CD4-positive, alpha-beta T cell treated with Interferon alpha-2 for 1 hour (primary cell): ENCODE data around the gene SPPL3.

Experiments
- DNase-seq, 2 donors: peaks; one replicate each; pipeline ENCODE4 v3.0.0-alpha.2; 2020 to 2022

SPPL3 gene

GRCh38 chr12:120771097-120771496 is 133.1 kb downstream of the SPPL3 start:
- no peak for DNase-seq

GRCh38 chr12:120767071-120768024 is 136.8 kb downstream of the SPPL3 start:
- no peak for DNase-seq

DNA sequence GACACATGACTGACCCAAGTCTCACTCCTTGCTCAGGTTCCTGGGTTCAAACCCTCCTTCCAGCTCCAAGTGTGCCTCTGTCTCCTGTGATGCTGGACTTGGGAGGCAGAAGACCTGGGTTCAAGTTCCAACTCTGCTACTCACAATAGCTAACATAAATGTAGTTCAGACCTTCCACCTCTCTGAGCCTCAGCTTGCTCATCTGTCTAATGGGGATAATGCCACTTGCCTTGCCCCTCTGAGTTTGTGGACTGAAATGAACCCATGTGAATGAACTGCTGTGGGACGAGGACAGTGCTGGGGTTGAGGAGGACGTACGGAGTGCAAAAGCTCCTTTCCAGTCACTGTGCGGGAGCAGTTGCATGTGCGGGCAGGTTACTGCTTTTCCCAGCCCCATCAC is 137.6 kb downstream of the SPPL3 start:
- no peak for DNase-seq

DNA sequence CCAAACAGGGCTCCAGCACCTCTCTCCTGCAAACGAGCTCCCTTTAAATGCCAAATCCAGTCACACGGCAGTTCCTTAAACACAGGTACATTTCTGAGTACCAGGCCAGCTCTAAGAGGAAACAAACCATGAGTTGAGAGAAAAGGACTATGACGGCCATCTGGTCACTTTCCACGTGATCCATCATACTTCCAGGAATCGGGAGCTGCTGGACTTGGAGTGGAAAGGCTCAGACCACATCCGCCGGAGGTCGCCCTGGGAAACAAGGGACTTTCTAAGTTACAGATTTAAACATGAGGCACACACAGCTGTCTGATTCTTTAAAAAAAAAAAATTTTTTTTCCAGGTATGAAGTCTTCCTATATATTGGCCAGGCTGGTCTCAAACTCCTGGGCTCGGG is 139.3 kb downstream of the SPPL3 start:
- DNase-seq, result no peak

GRCh38 chr12:120763250-120763649 is 140.9 kb downstream of the SPPL3 start:
- no peak for DNase-seq

GRCh38 chr12:120762086-120762485 is 142.1 kb downstream of the SPPL3 start:
- no peak for DNase-seq

DNA sequence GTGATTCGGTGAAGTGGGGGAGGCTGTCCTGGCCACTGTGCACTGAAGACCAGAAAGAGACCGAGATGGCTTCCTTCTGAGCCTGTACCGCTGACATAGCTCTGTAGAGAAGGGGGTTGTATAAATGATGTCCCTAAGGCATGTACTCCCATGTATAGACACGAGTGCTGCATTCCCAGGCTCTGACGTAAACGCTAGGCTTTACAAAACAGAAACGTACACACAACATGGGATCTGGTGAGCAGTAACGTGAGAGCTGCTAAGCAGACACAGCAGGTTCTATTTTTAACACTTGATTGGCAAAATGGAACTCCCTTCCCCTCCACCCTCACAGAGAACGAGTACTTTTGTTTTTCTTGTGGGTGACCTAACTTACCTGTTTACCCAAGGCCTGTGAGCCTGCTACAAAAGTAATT is 142.6 kb downstream of the SPPL3 start:
- no peak for DNase-seq

- DNase-seq, result peak; percentile 8 to 33
These were observed 143.6 kb downstream of the SPPL3 start for GRCh38 chr12:120760349-120761254.

GRCh38 chr12:120759591-120760348 is 144.4 kb downstream of the SPPL3 start:
- DNase-seq, result no peak

DNA sequence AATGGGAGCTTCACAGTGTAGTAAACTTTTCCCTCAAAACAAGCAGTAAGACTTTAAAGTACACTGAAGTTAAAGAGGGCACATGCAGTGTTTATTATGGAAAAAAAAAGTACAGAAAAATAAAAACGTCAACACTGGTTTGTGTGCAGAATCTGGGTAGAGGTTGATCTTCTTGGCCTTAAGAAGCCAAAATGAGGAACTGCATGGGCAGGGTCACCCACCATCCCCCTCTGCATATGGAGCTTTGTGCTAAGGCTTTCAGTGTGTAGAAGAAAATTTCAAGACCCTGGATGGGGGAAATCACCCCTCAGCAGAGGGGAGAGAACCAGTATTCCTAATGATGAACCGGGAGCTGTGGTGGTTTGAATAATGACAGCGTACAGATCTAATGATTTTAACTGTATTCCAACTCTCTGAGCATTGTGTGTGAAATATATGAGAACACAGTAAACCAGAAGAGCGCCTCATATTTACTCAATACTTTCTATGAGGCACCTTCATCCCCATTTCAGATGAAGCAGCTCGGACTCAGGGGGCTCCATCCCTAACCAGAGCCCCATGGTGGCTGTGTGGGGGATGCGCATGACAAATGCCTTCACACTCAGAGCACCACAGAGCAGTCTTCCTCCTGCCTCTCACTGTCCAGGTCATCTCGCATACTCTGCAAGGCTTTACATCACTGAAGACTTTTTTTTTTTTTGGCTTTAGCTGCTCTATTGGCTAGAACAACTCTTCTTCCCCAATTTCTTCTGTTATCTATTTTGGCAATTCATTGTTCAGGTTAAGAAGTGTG is 145.2 kb downstream of the SPPL3 start:
- no peak for DNase-seq

GRCh38 chr12:120757949-120758348 is 146.2 kb downstream of the SPPL3 start:
- no peak for DNase-seq

- no peak for DNase-seq
These were observed 146.9 kb downstream of the SPPL3 start for GRCh38 chr12:120757226-120757742.

DNA sequence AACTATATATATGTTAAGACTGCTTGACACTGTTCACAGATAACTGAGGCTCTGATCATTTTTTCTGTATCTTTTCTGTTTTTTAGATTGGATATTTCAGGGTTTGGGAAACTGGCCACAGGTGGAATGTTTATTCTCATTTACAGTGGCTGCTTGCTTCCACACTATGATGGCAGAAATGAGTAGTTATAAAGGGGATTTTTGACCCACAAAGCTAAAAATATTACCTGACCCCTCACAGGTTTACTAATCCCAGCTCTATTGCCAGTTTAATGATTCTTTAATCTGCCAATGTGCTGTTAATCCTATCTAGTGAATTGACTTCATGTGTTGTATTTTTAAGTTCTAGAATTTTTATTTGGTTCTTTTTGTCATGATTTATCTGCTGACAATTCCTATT is 148.9 kb downstream of the SPPL3 start:
- no peak for DNase-seq

- no peak for DNase-seq
These were observed 149.4 kb downstream of the SPPL3 start for GRCh38 chr12:120754792-120755191.

DNA sequence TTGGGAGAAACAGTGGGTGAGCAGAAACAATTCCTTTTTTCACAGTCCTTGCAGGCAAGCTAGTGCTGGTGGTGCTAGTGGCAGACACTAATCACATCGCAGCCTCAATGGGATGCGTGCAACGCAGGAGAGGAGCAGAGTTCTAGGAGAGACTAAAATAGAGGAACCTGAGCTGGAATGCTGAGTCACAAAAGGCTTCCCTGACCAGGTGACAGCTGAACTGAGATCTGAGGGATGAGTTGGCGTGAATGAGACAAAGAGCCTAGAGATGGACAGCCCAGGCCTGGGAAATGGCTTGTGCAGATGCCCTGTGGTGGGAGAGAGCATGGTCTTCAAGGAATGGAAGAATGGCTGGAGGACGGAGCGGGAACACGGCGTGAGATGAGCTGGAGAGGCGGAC is 152.8 kb downstream of the SPPL3 start:
- no peak for DNase-seq

DNA sequence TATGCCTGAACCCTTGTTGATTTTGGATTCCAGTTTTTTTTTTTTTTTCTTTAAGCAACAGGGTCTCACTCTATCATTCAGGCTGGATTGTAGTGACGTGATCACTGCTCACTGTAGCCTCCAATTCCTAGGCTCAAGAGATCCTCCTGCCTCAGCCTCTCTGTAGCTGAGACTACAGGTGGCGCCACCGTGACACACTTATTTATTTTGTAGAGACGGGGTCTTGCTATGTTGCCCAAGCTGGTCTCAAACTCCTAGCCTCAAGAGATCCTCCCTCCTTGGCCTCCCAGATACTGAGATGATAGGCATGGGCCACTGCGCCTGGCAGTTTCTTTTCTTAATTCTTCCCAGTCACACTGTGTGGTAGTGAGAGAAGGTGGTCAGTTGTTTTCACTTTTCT is 153.4 kb downstream of the SPPL3 start:
- DNase-seq, result no peak

DNA sequence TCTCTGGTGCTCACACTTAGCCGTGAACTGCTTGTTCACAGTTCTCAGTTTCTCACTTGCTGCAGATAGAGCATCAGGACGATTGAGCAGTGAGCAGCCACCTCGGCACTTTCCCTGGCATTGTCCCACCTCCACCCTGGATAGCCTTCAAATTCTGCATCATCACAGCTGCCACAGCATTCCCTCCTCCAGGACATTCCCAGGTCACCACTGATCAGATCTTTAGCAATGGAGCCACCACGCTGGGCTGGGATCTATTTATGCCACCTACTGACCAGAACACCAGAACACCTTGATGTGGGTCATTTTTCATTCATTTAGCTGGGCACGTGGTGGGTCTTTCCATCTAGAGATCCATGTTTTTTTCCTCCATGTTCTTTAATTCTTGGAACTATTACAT is 154.9 kb downstream of the SPPL3 start:
- DNase-seq, result no peak

GRCh38 chr12:120748242-120748641 is 155.9 kb downstream of the SPPL3 start:
- DNase-seq, result no peak

DNA sequence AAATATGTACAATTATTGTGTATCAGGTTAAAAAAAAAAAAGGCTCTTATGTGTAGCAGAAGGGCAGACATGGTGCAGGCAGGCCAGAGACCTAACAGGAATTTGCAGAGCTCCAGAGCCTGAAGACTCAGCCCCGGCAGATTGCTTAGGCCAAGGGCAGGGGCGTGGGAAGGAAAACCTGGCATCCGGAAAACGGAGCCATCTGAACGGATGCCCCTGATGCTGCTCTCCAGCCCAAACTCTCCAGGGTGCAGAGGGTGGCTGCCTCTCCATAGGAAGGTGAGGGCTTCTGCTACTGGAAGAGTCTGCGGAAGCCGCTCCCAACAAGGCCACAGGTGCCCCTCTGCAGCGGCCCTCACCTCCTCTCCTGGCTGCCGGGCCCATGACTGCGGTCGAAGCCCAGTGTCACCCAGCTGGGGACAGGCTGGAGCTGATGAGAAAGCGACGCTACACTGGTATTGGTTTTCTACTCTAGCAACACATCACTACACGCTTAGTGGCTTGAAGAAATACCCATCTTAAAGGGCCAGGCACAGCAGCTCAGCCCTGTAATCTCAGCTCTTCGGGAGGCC is 159.2 kb downstream of the SPPL3 start:
- DNase-seq, result no peak

- DNase-seq, result no peak
These were observed 162.4 kb downstream of the SPPL3 start for GRCh38 chr12:120741476-120742421.
